A549 (cell line): Measurements from ENCODE around the gene ECI1. TPM values are rescaled to one million over a fixed set of nuclear protein-coding genes. Genes with fewer than 3 reads are reported as not detected.

Experiments used
- ATAC-seq, 2 experiments: fragments of 200-7000 bp in 1 of 2; fragments of >200 bp in 1 of 2; cut with Nextera tagmentation in 1 of 2; cut with Tn5 transposase in 1 of 2; 3 replicates each; pipeline versions ENCODE4 v1.8.0 to v1.9.1; 2018 to 2020; ENCODE audit warnings: mild to moderate bottlenecking in 1 of 2, moderate library complexity in 1 of 2
- CTCF ChIA-PET: fragments of 300-600 bp; sonication (Branson Sonifier 250); formaldehyde crosslinking; extraction: SDS; loops from one replicate; lab custom pipeline; 2021; ENCODE audit warnings: antibody characterized with exemption, inconsistent platforms; lab: Yijun Ruan, JAX
- POLR2A ChIA-PET: fragments of 350-600 bp; formaldehyde crosslinking; extraction: SDS; loops from one replicate; lab custom pipeline; 2021; ENCODE audit warnings: antibody characterized with exemption, inconsistent platforms; lab: Yijun Ruan, JAX
- DNase-seq, 2 experiments: peaks; one replicate each; pipeline versions ENCODE4 v3.0.0 to v3.0.0-alpha.2; 2011 to 2016; ENCODE audit warnings: low read depth in 1 of 2, low spot score in 1 of 2
- FAIRE-seq: peaks from 2 replicates; lab custom pipeline; 2011; peaks lifted over from hg19 to GRCh38; lab: Jason Lieb, UNC
- H3K27ac ChIP-seq, 2 experiments: fragments of >200 bp; sonication (Bioruptor Twin); formaldehyde crosslinking; 3 replicates each; pipeline ENCODE4 v1.5.1; 2016 to 2017
- H3K4me1 ChIP-seq: fragments of >200 bp; sonication (Bioruptor Twin); formaldehyde crosslinking; 3 replicates; pipeline ENCODE4 v1.6.1; 2016
- H3K4me2 ChIP-seq: fragments of >200 bp; sonication (Bioruptor Twin); formaldehyde crosslinking; 3 replicates; pipeline ENCODE4 v1.6.1; 2016
- H3K4me3 ChIP-seq: fragments of >200 bp; sonication (Bioruptor Twin); formaldehyde crosslinking; 3 replicates; pipeline ENCODE4 v1.5.1; 2016
- H3K9me3 ChIP-seq: fragments of >200 bp; sonication (Bioruptor Twin); formaldehyde crosslinking; 3 replicates; pipeline ENCODE4 v1.6.1; 2016
- CBX8 ChIP-seq: fragments of 200-600 bp; sonication (generic); IDR thresholded peaks from 2 replicates; pipeline ENCODE4 v1.6.1; 2016
- CHD4 ChIP-seq: fragments of 200-600 bp; sonication (generic); IDR thresholded peaks from 2 replicates; pipeline ENCODE4 v1.6.1; 2016; ENCODE audit warnings: antibody characterized with exemption, mild to moderate bottlenecking, borderline replicate concordance
- ESRRA ChIP-seq: fragments of 150-350 bp; IDR thresholded peaks from 2 replicates; pipeline ENCODE4 v1.6.1; 2014; ENCODE audit warnings: mild to moderate bottlenecking, low read length, borderline replicate concordance
- HEYL ChIP-seq: fragments of 250-450 bp; sonication (Bioruptor Pico); IDR thresholded peaks from 2 replicates; pipeline ENCODE4 v1.8.0; 2021; ENCODE audit warnings: mild to moderate bottlenecking, moderate library complexity
- JUNB ChIP-seq: fragments of >200 bp; sonication (Bioruptor Twin); formaldehyde crosslinking; IDR thresholded peaks from 2 replicates; pipeline ENCODE4 v1.6.1; 2016
- MAZ ChIP-seq: fragments of 150-350 bp; IDR thresholded peaks from 2 replicates; pipeline ENCODE4 v1.6.1; 2014; ENCODE audit warnings: antibody characterized with exemption, low read depth, low read length, borderline replicate concordance
- NFE2L2 ChIP-seq: fragments of 150-350 bp; conservative IDR thresholded peaks from 2 replicates; pipeline ENCODE4 v1.6.1; 2014; ENCODE audit warnings: low read length
- NR3C1 ChIP-seq: fragments of >200 bp; sonication (Bioruptor Twin); formaldehyde crosslinking; IDR thresholded peaks from 3 replicates; pipeline ENCODE4 v1.6.1; 2017
- POLR2A ChIP-seq: IDR thresholded peaks from 2 replicates; pipeline ENCODE4 v1.6.1; 2012; ENCODE audit warnings: mild to moderate bottlenecking, low read length
- RCOR1 ChIP-seq: fragments of 150-350 bp; IDR thresholded peaks from 2 replicates; pipeline ENCODE4 v1.6.1; 2014; ENCODE audit warnings: antibody characterized with exemption, low read length, low read depth
- RFX5 ChIP-seq: fragments of 450-650 bp; IDR thresholded peaks from 2 replicates; pipeline ENCODE4 v1.7.1; 2014; ENCODE audit warnings: antibody characterized with exemption, mild to moderate bottlenecking, moderate library complexity
- TFCP2L1 ChIP-seq: fragments of 250-450 bp; sonication (Bioruptor Pico); IDR thresholded peaks from 2 replicates; pipeline ENCODE4 v1.5.0; 2021; ENCODE audit warnings: mild to moderate bottlenecking
- ZNF302 ChIP-seq: fragments of 250-450 bp; sonication (Bioruptor Pico); IDR thresholded peaks from 2 replicates; pipeline ENCODE4 v1.9.0; 2021; ENCODE audit warnings: inconsistent platforms, mild to moderate bottlenecking, moderate library complexity
- WGBS: methylation state at CpG from one replicate; pipeline ENCODE4 v1.1.6; 2017; ENCODE audit errors: missing lambda C conversion rate; 5-methylcytosine and 5-hydroxymethylcytosine counted together
- polyA plus RNA-seq, 4 experiments: library from polyadenylated mRNA; depleted of rRNA in 3 of 4; stranded (reverse); fragments of >200 nt; fragmentation: RNase III in 1 of 4; extraction: RNeasy Plus Mini Kit Qiagen cat#74134 plus additional on column Dnase treatment in 1 of 4; gene quantifications; 2 replicates in 3 of 4; 3 replicates in 1 of 4; pipeline ENCODE4 v1.2.3, GENCODE V29; 2011 to 2017
- TF ChIP-seq, protein P1 (sequence below): fragments of 450-650 bp; IDR thresholded peaks from 2 replicates; pipeline ENCODE4 v1.6.1; 2014; ENCODE audit warnings: antibody characterized with exemption
- TF ChIP-seq, protein P2 (sequence below): fragments of >200 bp; sonication (Bioruptor Twin); formaldehyde crosslinking; IDR thresholded peaks from 3 replicates; pipeline ENCODE4 v1.6.1; 2016
- TF ChIP-seq, protein P3 (sequence below): IDR thresholded peaks from 2 replicates; pipeline ENCODE4 v1.6.1; 2012
- TF ChIP-seq, protein P4 (sequence below): fragments of 250-450 bp; sonication (Bioruptor Pico); IDR thresholded peaks from 2 replicates; pipeline ENCODE4 v1.5.0; 2021; ENCODE audit warnings: mild to moderate bottlenecking, moderate library complexity, borderline replicate concordance

ECI1 gene
- polyA plus RNA-seq, 2 of the 4 experiments (the other 2 are of a cell fraction), result 41.5 to 47.9 TPM

DNA sequence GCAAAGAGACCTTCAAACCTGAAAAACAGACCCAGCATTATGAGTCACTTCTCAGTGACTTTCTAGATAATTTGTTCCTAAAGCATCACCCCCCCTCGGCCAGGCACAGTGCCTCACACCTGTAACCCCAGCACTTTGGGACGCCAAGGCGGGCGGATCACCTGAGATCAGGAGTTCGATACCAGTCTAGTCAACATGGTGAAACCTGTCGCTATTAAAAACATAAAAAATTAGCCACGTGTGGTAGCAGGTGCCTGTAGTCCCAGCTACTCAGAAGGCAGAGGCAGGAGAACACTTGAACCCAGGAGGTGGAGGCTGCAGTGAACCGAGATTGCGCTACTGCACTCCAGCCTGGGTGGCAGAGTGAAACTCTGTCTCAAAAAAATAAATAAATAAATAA, 40.8 kb upstream of the ECI1 start (continued):
- TF ChIP-seq, protein P1, sequence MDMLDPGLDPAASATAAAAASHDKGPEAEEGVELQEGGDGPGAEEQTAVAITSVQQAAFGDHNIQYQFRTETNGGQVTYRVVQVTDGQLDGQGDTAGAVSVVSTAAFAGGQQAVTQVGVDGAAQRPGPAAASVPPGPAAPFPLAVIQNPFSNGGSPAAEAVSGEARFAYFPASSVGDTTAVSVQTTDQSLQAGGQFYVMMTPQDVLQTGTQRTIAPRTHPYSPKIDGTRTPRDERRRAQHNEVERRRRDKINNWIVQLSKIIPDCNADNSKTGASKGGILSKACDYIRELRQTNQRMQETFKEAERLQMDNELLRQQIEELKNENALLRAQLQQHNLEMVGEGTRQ, result no peak

DNA sequence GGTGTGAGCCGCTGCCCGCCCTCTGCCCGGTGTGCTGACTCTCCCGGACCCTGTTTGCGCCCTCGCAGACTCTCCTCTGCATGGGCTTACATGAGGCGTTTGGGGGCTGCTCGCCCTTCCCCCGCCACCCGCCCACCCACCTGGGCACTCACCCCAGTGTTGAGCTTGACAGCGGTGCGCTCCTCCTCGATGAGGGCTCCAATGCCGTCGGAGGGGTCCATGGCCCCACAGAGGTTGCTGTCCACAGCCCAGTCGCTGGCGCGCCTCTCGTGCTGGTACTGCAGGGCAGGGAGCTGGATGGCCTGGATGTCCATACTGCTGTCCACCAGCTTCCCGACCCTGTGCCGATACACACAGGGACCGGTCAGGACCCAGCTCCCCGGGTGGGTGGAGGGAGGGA, 37.9 kb upstream of the ECI1 start:
- Histone ChIP-seq H3K27ac (no peak overlapping the region), H3K4me2 (no peak overlapping the region), H3K4me3 (no peak overlapping the region), H3K9me3 (no peaks in the 10 kb centered on the region), H3K4me1 (no peaks in the 10 kb centered on the region)
- WGBS, result 98% methylated on average over 13 of the region's 23 CpGs
- DNase-seq (no peak), ATAC-seq (no peak), FAIRE-seq (no peak)
- POLR2A ChIA-PET, result no interaction called here
- CTCF ChIA-PET, result interaction anchor here (0.9 to 2.3 kb wide), 5 partner anchors 10 to 212 kb away, joined by 3 to 10 read pairs (median 3); partner anchors contain the start of gene ABCA3
- TF ChIP-seq MAZ (no peak), TFCP2L1 (no peak), ZNF302 (no peak), CHD4 (no peak), HEYL (CRISPR knock-in tag) (no peak)
- TF ChIP-seq, protein P2, sequence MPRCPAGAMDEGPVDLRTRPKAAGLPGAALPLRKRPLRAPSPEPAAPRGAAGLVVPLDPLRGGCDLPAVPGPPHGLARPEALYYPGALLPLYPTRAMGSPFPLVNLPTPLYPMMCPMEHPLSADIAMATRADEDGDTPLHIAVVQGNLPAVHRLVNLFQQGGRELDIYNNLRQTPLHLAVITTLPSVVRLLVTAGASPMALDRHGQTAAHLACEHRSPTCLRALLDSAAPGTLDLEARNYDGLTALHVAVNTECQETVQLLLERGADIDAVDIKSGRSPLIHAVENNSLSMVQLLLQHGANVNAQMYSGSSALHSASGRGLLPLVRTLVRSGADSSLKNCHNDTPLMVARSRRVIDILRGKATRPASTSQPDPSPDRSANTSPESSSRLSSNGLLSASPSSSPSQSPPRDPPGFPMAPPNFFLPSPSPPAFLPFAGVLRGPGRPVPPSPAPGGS, result no peak
- TF ChIP-seq, protein P1, result no peak

DNA sequence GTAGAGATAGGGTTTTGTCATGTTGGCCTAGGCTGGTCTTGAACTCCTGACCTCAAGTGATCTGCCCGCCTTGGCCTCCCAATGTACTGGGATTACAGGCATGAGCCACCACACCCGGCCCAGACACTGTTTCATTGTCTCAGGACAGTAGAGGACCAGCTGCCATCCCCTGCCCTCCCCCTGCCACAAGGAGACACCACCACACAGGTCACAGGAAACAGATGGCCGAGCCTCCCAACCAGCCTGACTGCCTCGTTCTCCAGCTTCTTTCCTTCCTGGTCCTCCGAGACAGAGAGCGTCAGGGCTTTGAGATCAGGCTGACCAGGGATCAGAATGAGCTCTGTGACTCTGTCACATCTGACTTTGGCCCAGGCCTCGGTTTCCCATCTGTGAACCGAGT, 37.3 kb upstream of the ECI1 start:
- TF ChIP-seq ESRRA, result no peak
- POLR2A ChIA-PET, result no interaction called here
- 90% methylated on average over 8 of the region's 8 CpGs for WGBS

DNA sequence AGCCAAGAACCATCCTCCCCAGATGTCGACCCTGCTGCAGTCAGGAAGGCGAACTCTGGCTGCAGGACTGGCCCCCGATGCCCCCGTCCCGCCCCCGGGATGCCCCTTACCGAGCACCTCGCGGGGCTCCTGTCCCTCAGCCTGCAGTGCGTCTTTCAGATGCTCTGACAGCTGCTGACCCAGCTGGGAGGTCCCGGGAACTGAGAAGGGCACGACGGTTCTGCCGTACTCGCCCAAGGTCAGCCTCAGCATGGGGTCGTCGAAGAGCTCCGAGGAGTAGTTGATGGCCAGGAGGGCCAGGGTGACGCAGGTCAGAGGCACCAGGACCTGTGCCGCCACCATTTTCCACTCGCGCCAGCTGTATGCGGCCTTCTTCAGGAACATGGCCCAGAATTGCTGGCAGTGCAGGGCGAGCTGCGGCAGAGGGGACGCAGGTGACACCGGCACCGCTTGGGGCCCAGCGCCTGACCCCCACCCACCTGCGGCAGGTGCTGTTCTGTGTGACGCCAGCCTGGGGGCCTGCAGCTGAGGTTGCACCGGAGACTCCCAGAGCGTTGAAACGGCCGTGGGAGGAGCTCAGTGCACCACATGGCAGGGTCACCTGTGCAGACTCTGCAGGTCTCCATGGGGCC, 36.6 kb upstream of the ECI1 start:
- Histone ChIP-seq H3K4me2 (no peak overlapping the region), H3K27ac (no peak overlapping the region), H3K4me3 (no peak overlapping the region), H3K9me3 (no peaks in the 10 kb centered on the region), H3K4me1 (no peaks in the 10 kb centered on the region)
- ChIA-PET CTCF (interaction anchor here (0.6 to 2.3 kb wide), 3 partner anchors 52 to 159 kb away, joined by 3 to 10 read pairs (median 4); partner anchors contain the start of gene ABCA3), POLR2A (interaction anchor here (1.0 kb wide), 1 partner anchor 93 kb away, joined by 4 read pairs; no protein-coding TSS in a partner anchor)
- TF ChIP-seq, protein P3, sequence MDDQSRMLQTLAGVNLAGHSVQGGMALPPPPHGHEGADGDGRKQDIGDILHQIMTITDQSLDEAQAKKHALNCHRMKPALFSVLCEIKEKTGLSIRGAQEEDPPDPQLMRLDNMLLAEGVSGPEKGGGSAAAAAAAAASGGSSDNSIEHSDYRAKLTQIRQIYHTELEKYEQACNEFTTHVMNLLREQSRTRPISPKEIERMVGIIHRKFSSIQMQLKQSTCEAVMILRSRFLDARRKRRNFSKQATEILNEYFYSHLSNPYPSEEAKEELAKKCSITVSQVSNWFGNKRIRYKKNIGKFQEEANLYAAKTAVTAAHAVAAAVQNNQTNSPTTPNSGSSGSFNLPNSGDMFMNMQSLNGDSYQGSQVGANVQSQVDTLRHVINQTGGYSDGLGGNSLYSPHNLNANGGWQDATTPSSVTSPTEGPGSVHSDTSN, result no peak
- no peak for TF ChIP-seq ESRRA
- TF ChIP-seq JUNB, result no peak
- TF ChIP-seq NFE2L2, result no peak
- TF ChIP-seq, protein P4, sequence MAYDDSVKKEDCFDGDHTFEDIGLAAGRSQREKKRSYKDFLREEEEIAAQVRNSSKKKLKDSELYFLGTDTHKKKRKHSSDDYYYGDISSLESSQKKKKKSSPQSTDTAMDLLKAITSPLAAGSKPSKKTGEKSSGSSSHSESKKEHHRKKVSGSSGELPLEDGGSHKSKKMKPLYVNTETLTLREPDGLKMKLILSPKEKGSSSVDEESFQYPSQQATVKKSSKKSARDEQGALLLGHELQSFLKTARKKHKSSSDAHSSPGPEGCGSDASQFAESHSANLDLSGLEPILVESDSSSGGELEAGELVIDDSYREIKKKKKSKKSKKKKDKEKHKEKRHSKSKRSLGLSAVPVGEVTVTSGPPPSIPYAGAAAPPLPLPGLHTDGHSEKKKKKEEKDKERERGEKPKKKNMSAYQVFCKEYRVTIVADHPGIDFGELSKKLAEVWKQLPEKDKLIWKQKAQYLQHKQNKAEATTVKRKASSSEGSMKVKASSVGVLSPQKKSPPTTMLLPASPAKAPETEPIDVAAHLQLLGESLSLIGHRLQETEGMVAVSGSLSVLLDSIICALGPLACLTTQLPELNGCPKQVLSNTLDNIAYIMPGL (CRISPR knock-in tag), result no peak
- TF ChIP-seq RFX5, result no peak
- TF ChIP-seq NR3C1, result no peak
- no peak for TF ChIP-seq POLR2A
- TF ChIP-seq RCOR1, result no peak
- no peak for TF ChIP-seq CBX8
- DNase-seq (no peak), FAIRE-seq (no peak), ATAC-seq (no peak)
- 88% methylated on average over 29 of the region's 35 CpGs for WGBS

More for the DNA sequence above, 37.3 kb upstream of the ECI1 start:
- FAIRE-seq (no peak), DNase-seq (no peak), ATAC-seq (no peak)
- Histone ChIP-seq H3K4me1 (no peaks in the 10 kb centered on the region), H3K4me3 (no peak overlapping the region), H3K9me3 (no peaks in the 10 kb centered on the region), H3K4me2 (no peak overlapping the region), H3K27ac (no peak overlapping the region)
- CTCF ChIA-PET, result interaction anchor here (0.6 to 2.3 kb wide), 7 partner anchors 9 to 212 kb away, joined by 3 to 10 read pairs (median 3); partner anchors contain the start of gene ABCA3
